Stimulated activated CD4-positive, alpha-beta T cell treated with anti-CD3 and anti-CD28 coated beads, Interleukin-1b, Interleukin-23, amount 100 ng/mL, for 4 hours (primary cell): ENCODE measurements around the gene FKRP.
A peak's percentile ranks its signal among the peaks of the same experiment; 100 is the strongest.

Experiments used
- DNase-seq, 2 donors: peaks; one replicate each; pipeline ENCODE4 v3.0.0-alpha.2; 2020; ENCODE audit warnings: low read depth in 2 of 2

The FKRP gene

GRCh38 chr19:46719629-46720502 is 26.0 kb upstream of the FKRP start:
- DNase-seq: no peak

- no peak for DNase-seq
These were observed 25.2 kb upstream of the FKRP start for GRCh38 chr19:46720503-46721239.

- DNase-seq: no peak
These were observed 24.4 kb upstream of the FKRP start for GRCh38 chr19:46721269-46722003.

- DNase-seq: no peak
These were observed 23.9 kb upstream of the FKRP start for GRCh38 chr19:46722004-46722380.

GRCh38 chr19:46722421-46723022 is 23.3 kb upstream of the FKRP start:
- DNase-seq: no peak

GRCh38 chr19:46723023-46723461 is 22.8 kb upstream of the FKRP start:
- no peak for DNase-seq

GRCh38 chr19:46723471-46723870 is 22.4 kb upstream of the FKRP start:
- no peak for DNase-seq

GRCh38 chr19:46724468-46724867 is 21.4 kb upstream of the FKRP start:
- DNase-seq: no peak

GRCh38 chr19:46725036-46725820 is 20.6 kb upstream of the FKRP start:
- no peak for DNase-seq

- no peak for DNase-seq
These were observed 19.9 kb upstream of the FKRP start for GRCh38 chr19:46725859-46726393.

- no peak for DNase-seq
These were observed 19.3 kb upstream of the FKRP start for GRCh38 chr19:46726551-46726950.

- DNase-seq: no peak
These were observed 18.8 kb upstream of the FKRP start for GRCh38 chr19:46726971-46727501.

GRCh38 chr19:46727757-46728156 is 18.1 kb upstream of the FKRP start:
- no peak for DNase-seq

GRCh38 chr19:46728208-46728607 is 17.6 kb upstream of the FKRP start:
- DNase-seq: no peak

GRCh38 chr19:46728693-46729339 is 17.0 kb upstream of the FKRP start:
- DNase-seq: peak; percentile 76 to 83

GRCh38 chr19:46729696-46730095 is 16.2 kb upstream of the FKRP start:
- no peak for DNase-seq

GRCh38 chr19:46730187-46730586 is 15.7 kb upstream of the FKRP start:
- no peak for DNase-seq

- no peak for DNase-seq
These were observed 15.3 kb upstream of the FKRP start for GRCh38 chr19:46730595-46730994.

GRCh38 chr19:46731007-46731501 is 14.8 kb upstream of the FKRP start:
- DNase-seq: no peak

GRCh38 chr19:46731584-46731983 is 14.3 kb upstream of the FKRP start:
- no peak for DNase-seq
